ENCODE measurements around the gene AMPD2.

The AMPD2 gene

GRCh38 chr1:109640285-109640865 is 20.7 kb downstream of the AMPD2 start:
- TF ChIP-seq CTCF (IDR thresholded peaks at IDR 0.05; ENCODE audit: insufficient read depth, low read depth, low read length, missing control alignments), result peak; percentile 97
- peak; percentile 84 for DNase-seq (ENCODE audit: low read depth)
- no peak overlapping the region for H3K4me3 ChIP-seq (ENCODE audit: low read depth, low read length)

GRCh38 chr1:109641078-109641740 is 21.6 kb downstream of the AMPD2 start:
- no peak for DNase-seq (ENCODE audit: low read depth)

GRCh38 chr1:109641861-109642260 is 22.2 kb downstream of the AMPD2 start:
- H3K4me3 ChIP-seq (ENCODE audit: low read depth, low read length), result no peak overlapping the region
- TF ChIP-seq CTCF (IDR thresholded peaks at IDR 0.05; ENCODE audit: insufficient read depth, low read depth, low read length, missing control alignments), result no peak
- no peak for DNase-seq (ENCODE audit: low read depth)

More at GRCh38 chr1:109641078-109641740, 21.6 kb downstream of the AMPD2 start:
- no peak overlapping the region for H3K4me3 ChIP-seq (ENCODE audit: low read depth, low read length)
- no peak for TF ChIP-seq CTCF (IDR thresholded peaks at IDR 0.05; ENCODE audit: insufficient read depth, low read depth, low read length, missing control alignments)

- no peak overlapping the region for H3K4me3 ChIP-seq (ENCODE audit: low read depth, low read length)
- no peak for DNase-seq (ENCODE audit: low read depth)
- no peak for TF ChIP-seq CTCF (IDR thresholded peaks at IDR 0.05; ENCODE audit: insufficient read depth, low read depth, low read length, missing control alignments)
Measured at GRCh38 chr1:109642626-109643025, 23.0 kb downstream of the AMPD2 start.

- no peak overlapping the region for H3K4me3 ChIP-seq (ENCODE audit: low read depth, low read length)
- peak; percentile 95 for TF ChIP-seq CTCF (IDR thresholded peaks at IDR 0.05; ENCODE audit: insufficient read depth, low read depth, low read length, missing control alignments)
- peak; percentile 85 for DNase-seq (ENCODE audit: low read depth)
Measured at GRCh38 chr1:109643385-109644230, 24.0 kb downstream of the AMPD2 start.

GRCh38 chr1:109644670-109645069 is 25.0 kb downstream of the AMPD2 start:
- no peak for TF ChIP-seq CTCF (IDR thresholded peaks at IDR 0.05; ENCODE audit: insufficient read depth, low read depth, low read length, missing control alignments)
- H3K4me3 ChIP-seq (ENCODE audit: low read depth, low read length), result no peak overlapping the region
- DNase-seq (ENCODE audit: low read depth), result no peak

All from GM12865 (cell line).